ENCODE measurements around the gene DZIP1. TPM values are rescaled to one million over a fixed set of nuclear protein-coding genes. Genes with fewer than 3 reads are reported as not detected.
"Not testable (repeated sequence)": the region's sequence is repeated elsewhere in the genome, so short reads cannot be mapped to it uniquely, and the experiment has no call there.

DZIP1 gene
- total RNA-seq, 1 donor from 2014 or later, result 4.7 TPM

DNA sequence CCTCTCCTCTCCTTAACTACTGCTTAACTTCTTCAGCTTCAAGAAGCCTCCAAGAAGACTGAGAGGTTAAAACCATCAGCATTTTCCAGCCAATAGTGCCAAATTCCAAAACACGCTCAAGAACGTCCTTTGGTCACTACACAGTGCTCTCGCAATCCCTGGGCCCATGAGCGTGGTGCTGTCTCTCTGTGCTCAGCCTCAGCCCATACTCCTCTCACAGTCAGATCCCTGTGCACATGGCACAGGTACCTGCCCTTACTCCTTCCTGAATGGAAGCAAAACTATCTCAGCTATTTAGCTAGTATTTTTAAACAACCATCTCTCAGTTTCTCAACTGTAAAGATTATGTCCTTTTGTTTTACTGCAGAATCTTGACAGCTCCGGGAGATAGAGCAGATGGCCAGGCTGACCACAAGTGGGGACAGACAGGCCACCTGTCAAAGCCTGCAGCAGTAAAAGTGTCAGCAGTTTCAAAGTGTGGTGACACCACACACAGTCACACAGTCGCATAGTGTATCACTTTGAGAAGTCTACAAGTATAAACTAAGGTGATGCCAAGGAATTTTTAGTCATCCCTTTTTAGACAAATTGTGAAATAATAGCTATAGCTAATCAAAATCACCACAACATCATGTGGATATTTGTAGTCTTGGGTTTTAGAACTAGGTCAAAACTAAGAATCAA, 35.7 kb downstream of the DZIP1 start:
- DNase-seq (ENCODE audit: missing footprints) (no peak), ATAC-seq (no peak)
- intact Hi-C loops (cut with DNase I), result no loop called here

DNA sequence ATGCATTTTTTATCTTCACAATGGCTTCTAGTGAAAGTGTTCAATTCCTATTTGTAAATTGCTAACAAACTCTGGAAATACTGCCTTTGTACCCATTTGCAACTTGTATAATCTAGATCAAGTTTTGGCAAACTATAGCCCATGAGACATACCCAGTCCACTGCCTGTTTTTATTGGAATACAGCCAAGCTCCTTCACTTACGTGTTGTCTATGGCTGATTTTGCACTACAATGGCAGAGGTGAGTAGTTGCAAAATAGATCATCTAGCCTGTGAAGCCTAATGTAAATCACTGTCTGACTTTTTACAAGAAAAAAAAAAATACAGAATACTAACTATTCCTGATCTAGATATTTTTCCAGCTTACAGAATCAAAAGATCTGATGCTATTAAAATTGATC, 37.1 kb downstream of the DZIP1 start:
- intact Hi-C loops (cut with DNase I), result no loop called here
- DNase-seq (ENCODE audit: missing footprints) (no peak), ATAC-seq (no peak)

DNA sequence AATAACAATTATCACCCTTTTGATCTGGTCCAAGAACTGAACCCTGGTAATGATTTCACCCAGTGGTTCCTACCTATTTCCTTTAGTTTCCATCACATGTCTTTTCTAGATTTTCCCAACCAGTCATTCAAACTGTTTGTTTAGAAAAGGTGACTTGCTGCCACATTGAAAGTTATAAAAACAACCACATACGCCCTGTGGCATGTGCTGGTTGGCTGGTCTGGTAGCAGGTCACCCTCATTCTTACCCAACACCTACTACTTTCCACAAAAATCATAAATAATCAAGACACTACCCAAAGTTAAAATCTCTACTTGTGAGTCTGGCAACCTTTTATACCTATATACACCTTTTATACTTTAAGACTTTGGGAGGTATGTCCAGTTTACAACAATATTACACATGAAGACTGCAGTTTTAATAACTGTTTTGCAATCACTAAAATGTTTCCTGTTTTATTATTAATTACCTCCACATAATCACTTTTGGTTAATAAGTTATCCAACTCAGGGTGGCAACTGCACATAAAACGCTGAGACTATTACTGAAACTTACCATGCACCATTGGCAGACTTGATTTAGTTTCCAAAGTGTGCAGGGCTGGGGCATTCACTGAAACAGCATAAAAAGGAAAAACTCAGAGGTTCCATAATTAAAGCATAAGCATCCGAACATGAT, 38.9 kb downstream of the DZIP1 start:
- ATAC-seq (no peak), DNase-seq (ENCODE audit: missing footprints) (no peak)
- intact Hi-C loops (cut with DNase I), result no loop called here

DNA sequence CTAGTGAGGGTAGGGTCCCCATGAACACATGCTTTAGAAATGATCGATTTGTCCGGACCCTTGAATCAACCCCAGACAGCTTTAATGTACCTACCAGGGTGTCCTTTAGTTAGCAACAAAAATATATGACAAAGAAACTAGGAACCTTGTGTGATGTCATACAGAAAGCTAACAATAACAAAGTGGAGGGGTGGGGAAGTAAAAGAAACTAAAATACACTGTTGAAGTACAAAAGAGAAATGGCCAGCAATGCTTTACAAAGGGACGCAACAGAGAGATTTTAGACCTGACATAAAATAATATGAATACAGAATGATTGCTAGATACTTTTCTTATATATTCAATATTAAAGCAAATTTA, 40.0 kb downstream of the DZIP1 start:
- no peak for DNase-seq (ENCODE audit: missing footprints)
- intact Hi-C loops (cut with DNase I), result no loop called here
- no peak for ATAC-seq

DNA sequence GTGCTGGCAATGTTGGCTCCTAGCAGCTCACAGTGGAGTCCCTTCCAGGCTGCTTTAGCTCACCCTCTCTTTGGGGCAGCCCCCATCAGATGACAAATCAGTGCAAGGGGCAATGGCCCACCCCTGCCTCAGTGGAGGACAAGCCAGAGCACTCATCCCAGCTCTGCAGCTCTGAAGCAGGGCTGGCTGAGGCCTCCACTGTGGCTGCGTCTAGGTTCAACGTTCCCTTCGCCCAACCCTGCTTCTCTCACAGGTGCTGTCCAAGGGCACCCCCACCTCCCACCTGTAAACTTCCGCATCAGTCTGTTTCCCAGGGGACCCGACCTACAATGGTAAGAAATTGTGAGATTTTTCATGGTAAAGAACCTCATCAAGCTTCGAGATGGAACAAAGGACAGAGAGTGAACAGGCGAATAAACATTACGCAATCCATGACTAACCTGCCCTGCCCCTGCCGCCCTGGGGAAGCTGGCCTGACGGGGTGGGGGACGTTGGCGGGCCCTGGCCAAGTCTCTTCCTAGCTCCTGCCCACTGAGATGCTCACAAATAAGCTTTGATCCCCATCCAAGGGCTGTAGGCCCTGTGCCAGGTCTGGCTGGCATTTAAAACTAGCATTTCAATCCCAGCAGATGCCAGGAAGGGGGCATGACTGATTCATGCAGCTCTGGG, 40.5 kb downstream of the DZIP1 start:
- intact Hi-C loops (cut with DNase I), result no loop called here
- DNase-seq (ENCODE audit: missing footprints), result no peak

DNA sequence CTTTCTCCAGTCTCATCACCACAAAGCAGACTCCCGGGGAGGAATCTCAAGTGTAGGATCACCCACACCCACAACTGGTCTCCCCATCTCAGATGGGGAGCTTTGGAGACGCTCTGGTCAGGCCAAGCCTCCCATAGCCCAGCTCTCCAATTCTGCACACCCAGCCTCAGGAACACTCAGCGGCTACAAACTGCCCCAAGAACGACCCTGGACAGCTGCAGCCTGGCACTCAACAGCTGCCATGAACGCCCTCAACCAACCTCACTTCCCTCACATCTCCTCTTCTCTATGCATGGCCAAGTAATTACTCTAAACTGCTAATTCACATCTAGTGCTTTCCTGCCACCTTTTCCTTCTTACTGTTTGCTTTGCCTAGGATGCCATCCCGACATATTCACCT, 42.6 kb downstream of the DZIP1 start:
- intact Hi-C loops (cut with DNase I), result no loop called here
- ATAC-seq, result no peak
- DNase-seq (ENCODE audit: missing footprints), result no peak

More for the DNA sequence above, 40.5 kb downstream of the DZIP1 start:
- no peak for ATAC-seq

DNA sequence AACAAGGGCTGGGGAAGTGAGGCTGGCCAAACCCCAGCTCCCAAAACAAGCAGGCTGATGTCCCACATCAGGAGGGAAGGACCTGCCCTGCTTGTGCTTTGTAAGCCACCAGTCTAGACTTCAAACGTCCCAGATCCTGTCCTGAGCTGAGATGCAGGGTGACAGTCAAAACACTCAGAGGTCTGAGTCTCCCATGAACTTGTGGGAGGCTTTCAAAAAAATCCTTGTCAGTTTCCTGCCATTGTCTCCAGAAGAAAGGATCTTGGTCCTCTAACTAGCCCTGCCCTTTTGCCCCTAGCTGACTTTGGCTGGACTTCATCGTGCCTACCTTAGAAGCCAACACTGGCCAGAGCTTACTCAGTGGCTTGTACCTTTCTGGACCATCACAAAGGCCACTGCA, 43.3 kb downstream of the DZIP1 start:
- DNase-seq (ENCODE audit: missing footprints) (no peak), ATAC-seq (no peak)
- intact Hi-C loops (cut with DNase I), result no loop called here

DNA sequence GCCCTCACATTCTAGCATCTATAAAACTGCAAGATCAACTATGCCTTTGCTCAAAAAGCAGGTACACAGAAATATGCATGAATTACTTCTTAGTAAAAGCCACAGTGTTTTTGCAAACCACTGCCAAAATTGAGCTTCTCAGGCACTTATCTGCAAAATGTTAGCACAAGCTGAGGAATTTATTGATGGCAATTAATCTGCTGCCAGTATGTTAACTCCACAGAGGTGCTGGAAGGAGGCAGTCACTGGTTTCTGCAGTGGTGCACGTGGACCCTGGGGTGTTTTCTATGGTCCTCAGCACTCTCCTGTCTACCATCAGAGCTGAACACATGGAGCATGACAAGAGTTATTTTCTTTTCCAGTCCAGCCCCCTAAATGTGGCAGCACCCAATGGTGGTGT, 47.8 kb downstream of the DZIP1 start:
- intact Hi-C loops (cut with DNase I), result no loop called here
- ATAC-seq, result no peak
- no peak for DNase-seq (ENCODE audit: missing footprints)

DNA sequence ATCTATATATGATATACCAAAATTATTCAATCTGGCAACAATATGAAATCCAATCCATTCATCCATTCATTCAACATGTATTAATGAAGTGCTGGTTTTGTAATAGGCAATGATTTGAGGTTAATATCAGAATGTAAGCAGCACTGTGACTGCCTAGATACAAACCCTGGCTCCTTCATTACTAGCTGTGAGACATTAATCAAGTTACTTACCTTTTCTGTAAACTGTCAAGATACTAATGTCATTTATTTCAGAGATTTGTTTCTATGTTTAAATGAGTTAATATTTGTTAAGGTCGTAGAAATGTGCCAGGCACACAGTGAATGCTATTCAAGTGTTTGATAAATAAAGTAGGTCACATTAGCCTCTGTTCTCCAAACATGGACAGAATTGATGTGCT, 51.0 kb downstream of the DZIP1 start:
- no peak for ATAC-seq
- intact Hi-C loops (cut with DNase I), result no loop called here
- DNase-seq (ENCODE audit: missing footprints), result no peak

DNA sequence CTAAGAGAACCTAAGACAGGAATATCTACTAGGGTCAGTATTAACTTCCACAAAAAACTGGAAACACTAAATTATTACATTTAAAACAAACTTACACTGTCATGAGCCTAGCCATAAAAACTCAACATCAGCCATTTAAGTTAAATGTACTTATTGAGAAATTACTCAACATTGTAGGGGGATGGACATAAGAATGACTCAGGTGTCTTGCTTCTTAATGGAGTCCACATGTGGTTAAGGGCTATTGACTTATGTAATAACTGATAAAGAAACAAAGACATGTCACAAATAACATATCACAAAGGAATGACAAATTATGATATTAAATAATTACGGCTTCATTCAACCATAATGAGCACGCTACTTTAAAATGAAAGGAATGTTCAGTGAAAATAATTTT, 55.8 kb downstream of the DZIP1 start:
- ATAC-seq, result no peak
- DNase-seq (ENCODE audit: missing footprints), result no peak
- intact Hi-C loops (cut with DNase I), result no loop called here

DNA sequence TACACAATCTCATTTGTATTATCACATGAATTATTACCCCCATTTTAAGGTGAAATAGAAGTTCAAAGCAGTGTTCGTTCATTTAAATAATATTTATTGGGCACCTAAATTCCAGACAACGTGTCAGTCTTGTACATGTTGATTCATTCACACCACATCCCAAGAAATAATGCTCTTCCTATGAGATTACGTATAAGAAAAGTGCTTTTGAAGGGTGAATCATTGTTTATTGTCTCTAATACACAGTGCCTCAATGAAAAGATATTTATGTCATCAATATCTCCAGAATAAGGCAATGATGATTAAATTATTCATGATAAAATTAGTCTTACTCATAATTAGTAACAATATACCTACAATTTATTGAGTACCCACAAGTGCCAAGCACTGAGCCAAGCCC, 56.4 kb downstream of the DZIP1 start:
- DNase-seq (ENCODE audit: missing footprints), result no peak
- no peak for ATAC-seq
- intact Hi-C loops (cut with DNase I), result no loop called here

DNA sequence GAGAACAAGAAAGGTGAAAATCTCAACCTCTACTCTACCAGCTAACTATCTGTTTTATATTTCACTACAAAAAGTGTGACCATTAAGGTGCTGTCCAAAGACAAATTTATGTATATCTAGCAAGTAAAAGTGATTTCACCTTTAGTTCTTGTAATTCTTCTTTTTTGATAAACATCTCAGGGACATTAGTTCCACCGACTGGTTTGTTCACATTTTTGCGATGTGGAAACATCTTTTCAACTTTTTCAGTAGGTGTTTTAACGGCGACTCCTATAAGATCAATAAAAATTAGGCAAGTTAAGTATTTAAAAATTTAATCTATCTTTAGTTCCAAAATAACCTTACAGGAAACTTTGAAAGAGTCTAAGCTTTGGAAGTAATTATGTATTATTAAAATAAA, 58.6 kb downstream of the DZIP1 start:
- DNase-seq (ENCODE audit: missing footprints) (no peak), ATAC-seq (no peak)
- intact Hi-C loops (cut with DNase I), result no loop called here

DNA sequence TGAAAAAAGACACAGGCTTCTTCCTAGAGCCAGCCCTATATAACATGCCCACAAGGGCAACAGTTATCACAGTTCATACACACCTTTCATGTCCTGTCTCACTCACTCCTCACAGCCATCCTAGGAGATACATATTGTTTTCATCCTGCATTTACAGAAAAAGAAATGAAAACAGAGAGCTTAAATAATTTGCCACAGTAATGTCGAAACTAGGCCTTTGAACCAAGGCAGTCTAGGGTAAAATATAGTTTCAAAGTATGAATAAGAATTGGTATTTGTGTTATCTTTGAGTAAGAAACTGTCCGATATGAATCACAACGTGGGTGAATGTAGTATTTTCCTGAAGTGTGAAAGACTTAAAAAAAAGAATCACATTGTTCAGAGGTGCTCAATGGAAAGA, 65.2 kb downstream of the DZIP1 start:
- intact Hi-C loops (cut with DNase I), result no loop called here
- DNase-seq (ENCODE audit: missing footprints) (no peak), ATAC-seq (no peak)

DNA sequence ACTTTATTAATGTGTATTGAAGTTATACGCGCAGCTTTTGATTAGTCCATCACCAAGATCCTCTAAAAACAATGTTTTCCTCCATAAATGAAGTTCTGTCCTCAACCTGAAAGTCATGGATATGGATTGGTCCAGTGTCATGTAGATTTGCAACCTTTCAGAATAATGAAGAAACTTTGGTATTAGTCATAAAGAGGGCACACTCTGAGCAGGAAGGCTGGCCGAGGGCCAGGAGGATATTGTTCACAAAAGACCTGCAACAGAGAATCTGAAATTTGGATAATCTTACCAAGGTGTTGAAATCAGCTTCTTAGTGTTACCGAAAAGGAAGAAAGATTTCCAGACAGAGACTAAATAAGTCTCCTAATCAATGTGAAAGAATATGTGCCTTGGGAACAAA, 71.3 kb downstream of the DZIP1 start:
- ATAC-seq (no peak), DNase-seq (ENCODE audit: missing footprints) (no peak)
- intact Hi-C loops (cut with DNase I), result no loop called here

DNA sequence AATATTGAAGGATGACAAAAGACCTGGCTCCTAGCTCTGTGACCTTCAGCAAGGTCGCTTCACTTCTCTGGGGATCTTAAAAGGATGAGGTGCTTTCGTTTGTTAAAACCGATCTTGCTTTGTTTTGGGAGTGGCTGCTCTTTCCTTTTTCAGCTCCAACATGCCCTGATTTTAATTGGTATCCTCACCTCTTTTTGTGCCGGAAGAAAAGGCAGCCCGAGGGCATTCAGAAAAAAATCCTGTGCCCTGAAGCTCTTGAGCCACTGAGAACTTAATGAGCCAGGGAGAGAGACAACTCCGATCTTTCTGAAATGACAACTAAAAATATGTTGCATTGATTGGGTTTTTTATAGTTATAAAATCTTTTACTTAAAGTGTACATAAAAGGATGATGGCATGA, 72.6 kb downstream of the DZIP1 start:
- no peak for ATAC-seq
- intact Hi-C loops (cut with DNase I), result no loop called here

DNA sequence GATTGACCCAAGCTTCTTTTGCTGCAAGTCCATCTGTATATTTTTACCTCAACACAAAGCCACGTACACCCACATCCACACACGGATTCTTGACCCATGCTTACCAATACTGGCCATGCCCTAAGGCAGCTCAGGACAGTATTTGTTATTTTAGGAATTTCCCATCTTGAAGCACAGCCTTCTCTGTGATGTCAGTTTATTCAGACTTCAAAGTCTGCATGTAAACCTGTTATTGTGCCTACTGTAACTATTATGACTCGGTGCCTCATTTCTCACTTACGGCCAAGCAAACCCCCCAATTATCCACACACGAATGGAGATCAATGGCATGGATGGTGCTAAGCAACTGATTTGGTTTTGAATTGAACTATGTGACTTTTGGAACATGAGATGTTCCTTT, 74.5 kb downstream of the DZIP1 start:
- intact Hi-C loops (cut with DNase I), result no loop called here
- DNase-seq (ENCODE audit: missing footprints) (no peak), ATAC-seq (no peak)

More for the DNA sequence above, 72.6 kb downstream of the DZIP1 start:
- DNase-seq (ENCODE audit: missing footprints), result no peak

DNA sequence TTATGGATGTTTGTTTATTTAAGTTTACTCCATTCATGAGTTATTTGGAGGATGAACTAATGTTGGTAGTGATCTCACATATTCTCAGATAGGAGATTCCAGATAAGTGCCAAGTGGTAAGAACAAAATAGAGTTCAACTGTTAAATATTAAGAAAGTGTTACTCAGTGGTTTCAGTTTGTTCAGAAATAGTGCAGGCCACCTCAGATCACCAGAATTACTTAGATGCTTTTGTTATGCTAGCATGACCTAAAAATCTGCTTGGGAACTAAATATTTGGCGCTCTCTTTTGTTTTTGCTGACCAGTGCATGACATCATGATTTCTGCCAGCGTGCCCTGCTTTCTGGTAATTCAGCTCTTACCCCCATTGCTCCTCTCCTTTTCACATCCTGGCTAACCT, 76.4 kb downstream of the DZIP1 start:
- intact Hi-C loops (cut with DNase I), result no loop called here
- ATAC-seq, result no peak
- DNase-seq (ENCODE audit: missing footprints), result no peak

DNA sequence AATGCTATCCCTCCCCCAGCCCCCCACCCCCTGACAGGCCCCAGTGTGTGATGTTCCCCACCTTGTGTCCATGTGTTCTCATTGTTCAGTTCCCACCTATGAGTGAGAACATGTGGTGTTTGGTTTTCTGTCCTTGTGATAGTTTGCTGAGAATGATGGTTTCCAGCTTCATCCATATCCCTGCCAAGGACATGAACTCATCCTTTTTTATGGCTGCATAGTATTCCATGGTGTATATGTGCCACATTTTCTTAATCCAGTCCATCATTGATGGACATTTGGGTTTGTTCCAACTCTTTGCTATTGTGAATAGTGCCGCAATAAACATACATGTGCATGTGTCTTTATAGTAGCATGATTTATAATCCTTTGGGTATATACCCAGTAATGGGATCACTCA, 78.7 kb downstream of the DZIP1 start:
- DNase-seq (ENCODE audit: missing footprints); intact Hi-C loops (cut with DNase I); ATAC-seq: not testable (repeated sequence)

DNA sequence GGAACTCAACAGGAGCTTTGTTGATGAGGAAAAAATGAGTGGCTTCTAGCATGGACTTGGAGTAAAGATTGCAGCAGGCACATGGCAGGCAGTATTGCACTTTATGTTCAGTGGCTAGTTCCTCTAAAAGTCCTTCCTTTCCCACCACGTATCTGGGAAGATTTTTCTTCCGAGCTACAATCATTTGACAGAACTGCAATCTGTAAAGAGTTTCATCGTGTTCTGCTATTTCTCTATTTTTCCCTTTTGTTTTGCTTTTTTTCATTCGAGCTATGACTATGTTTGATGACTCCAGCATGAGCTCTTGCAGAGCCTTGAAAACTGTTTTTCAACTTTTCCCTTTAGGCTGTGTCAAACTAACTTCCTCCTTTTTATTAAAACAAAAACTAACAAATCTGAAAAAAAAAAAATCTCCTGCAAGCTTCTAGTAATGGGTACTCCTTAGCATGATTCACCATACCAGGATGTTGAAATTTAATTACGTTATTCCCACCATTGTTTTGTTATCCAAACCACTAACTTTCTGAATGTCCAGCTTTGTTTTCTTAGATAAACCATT, 79.7 kb downstream of the DZIP1 start:
- intact Hi-C loops (cut with DNase I), result no loop called here
- DNase-seq (ENCODE audit: missing footprints) (no peak), ATAC-seq (no peak)

DNA sequence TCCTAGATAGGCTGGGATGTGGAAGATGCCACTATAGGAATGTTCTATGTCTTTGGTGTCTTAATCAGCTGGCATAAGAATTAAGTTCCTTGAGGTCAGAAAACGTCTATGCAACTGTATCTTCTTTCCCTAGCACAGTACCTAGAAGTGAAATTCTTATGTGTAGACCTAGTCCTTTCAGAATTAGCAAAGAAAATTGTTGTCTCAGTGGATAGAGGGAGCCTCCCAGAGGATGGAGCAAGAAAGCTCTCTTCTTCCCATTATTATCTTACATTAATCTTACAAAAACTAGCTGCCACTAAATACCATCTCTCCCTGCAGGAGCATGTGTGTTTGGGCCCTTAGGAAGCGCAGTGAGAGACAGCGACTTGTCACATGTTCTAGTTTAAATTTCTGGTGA, 80.4 kb downstream of the DZIP1 start:
- intact Hi-C loops (cut with DNase I), result no loop called here
- no peak for DNase-seq (ENCODE audit: missing footprints)
- ATAC-seq, result no peak
